HepG2 (cell line): ENCODE data around the gene DDX28. TPM values are rescaled to one million over a fixed set of nuclear protein-coding genes. Genes with fewer than 3 reads are reported as not detected.

Experiments used
- AKAP8 ChIP-seq: sonication (generic); formaldehyde crosslinking; IDR thresholded peaks from 2 replicates; pipeline ENCODE4 v1.5.1; 2020; ENCODE audit warnings: mild to moderate bottlenecking, missing genetic modification reagents
- GABPB1 ChIP-seq: IDR thresholded peaks from 2 replicates; pipeline ENCODE4 v1.6.1; 2016; ENCODE audit warnings: mild to moderate bottlenecking, missing genetic modification reagents, moderate library complexity, missing compliant biosample characterization
- GATAD1 ChIP-seq: IDR thresholded peaks from 2 replicates; pipeline ENCODE4 v1.6.1; 2016; ENCODE audit warnings: missing genetic modification reagents, missing compliant biosample characterization
- GTF3A ChIP-seq: sonication (generic); formaldehyde crosslinking; conservative IDR thresholded peaks from 2 replicates; pipeline ENCODE4 v1.4.0; 2020; ENCODE audit warnings: mild to moderate bottlenecking, missing genetic modification reagents
- HOXA3 ChIP-seq: sonication (generic); formaldehyde crosslinking; IDR thresholded peaks from 2 replicates; pipeline ENCODE4 v1.5.0; 2020; ENCODE audit warnings: missing genetic modification reagents
- IKZF5 ChIP-seq: IDR thresholded peaks from 2 replicates; pipeline ENCODE4 v1.6.1; 2018; ENCODE audit warnings: missing genetic modification reagents, mild to moderate bottlenecking, missing compliant biosample characterization
- TBL1XR1 ChIP-seq: fragments of 150-350 bp; IDR thresholded peaks from 2 replicates; pipeline ENCODE4 v1.6.1; 2014; ENCODE audit warnings: borderline replicate concordance, low read length; ENCODE audit not compliant: partially characterized antibody
- TGIF2 ChIP-seq: IDR thresholded peaks from 2 replicates; pipeline ENCODE4 v1.6.1; 2016; ENCODE audit warnings: control low read depth, missing compliant biosample characterization
- THAP9 ChIP-seq: sonication (generic); formaldehyde crosslinking; IDR thresholded peaks from 2 replicates; pipeline ENCODE4; 2020; ENCODE audit warnings: missing genetic modification reagents, mild to moderate bottlenecking, borderline replicate concordance
- XBP1 ChIP-seq: sonication (generic); formaldehyde crosslinking; IDR thresholded peaks from 2 replicates; pipeline ENCODE4 v1.5.0; 2020; ENCODE audit warnings: missing genetic modification reagents
- ZBTB20 ChIP-seq: sonication (generic); formaldehyde crosslinking; IDR thresholded peaks from 2 replicates; pipeline ENCODE4 v1.8.1; 2023; ENCODE audit warnings: missing genetic modification reagents, low read depth, mild to moderate bottlenecking, borderline replicate concordance
- ZBTB33 ChIP-seq: sonication (generic); formaldehyde crosslinking; IDR thresholded peaks from 2 replicates; pipeline ENCODE4 v1.4.0; 2020; ENCODE audit warnings: missing genetic modification reagents
- ZNF17 ChIP-seq: sonication (generic); formaldehyde crosslinking; IDR thresholded peaks from 2 replicates; pipeline ENCODE4 v1.5.0; 2020; ENCODE audit warnings: mild to moderate bottlenecking, missing genetic modification reagents
- ZNF570 ChIP-seq: sonication (generic); formaldehyde crosslinking; IDR thresholded peaks from 2 replicates; pipeline ENCODE4 v1.4.0; 2020; ENCODE audit warnings: mild to moderate bottlenecking, missing genetic modification reagents, borderline replicate concordance
- ZNF605 ChIP-seq: sonication (generic); formaldehyde crosslinking; IDR thresholded peaks from 2 replicates; pipeline ENCODE4 v1.8.0; 2022; ENCODE audit warnings: mild to moderate bottlenecking, missing genetic modification reagents
- ZNF614 ChIP-seq: IDR thresholded peaks from 2 replicates; pipeline ENCODE4 v1.6.1; 2018; ENCODE audit warnings: missing biosample characterization, missing genetic modification reagents, inconsistent platforms, borderline replicate concordance
- ZNF687 ChIP-seq: sonication (generic); formaldehyde crosslinking; IDR thresholded peaks from 2 replicates; pipeline ENCODE4 v1.5.1; 2020; ENCODE audit warnings: mild to moderate bottlenecking, missing genetic modification reagents, moderate library complexity
- ZNF790 ChIP-seq: sonication (generic); formaldehyde crosslinking; IDR thresholded peaks from 2 replicates; pipeline ENCODE4 v1.8.0; 2022; ENCODE audit warnings: missing genetic modification reagents, mild to moderate bottlenecking, borderline replicate concordance
- polyA plus RNA-seq, 8 experiments: library from polyadenylated mRNA; depleted of rRNA in 3 of 8; stranded (reverse) in 7 of 8; unstranded in 1 of 8; fragments of >200 nt; fragmentation: Illumina TruSeq in 4 of 8; extraction: Trizol in 4 of 8; gene quantifications; 2 replicates each; pipeline versions ENCODE4 v1.2.1 to v1.2.3, GENCODE V29; 2011 to 2016; ENCODE audit warnings: low read depth in 4 of 8, missing spikeins in 1 of 8, mixed read lengths in 1 of 8; ENCODE audit not compliant: insufficient read depth in 1 of 8
- total RNA-seq, 5 experiments: library from RNA; depleted of rRNA; stranded (reverse); fragments of >200 nt; fragmentation: Illumina TruSeq; extraction: Trizol; gene quantifications; 2 replicates each; pipeline ENCODE4 v1.2.3, GENCODE V29; 2016; ENCODE audit warnings: low read depth in 1 of 5

The DDX28 gene
- total and polyA plus RNA-seq, 2 of the 13 experiments (the other 11 are each of a cell fraction or from before 2014, with no cell fraction given) = 14.1 to 16.4 TPM

GRCh38 chr16:68040506-68041288, 17.7 kb upstream of the DDX28 start (continued):
- no peak for TF ChIP-seq ZNF790 (CRISPR knock-in tag)
- TF ChIP-seq ZBTB33 (CRISPR knock-in tag) = peak; percentile 66; the same call in 1 of the 2 replicates
- TF ChIP-seq ZNF570 (CRISPR knock-in tag) = 0 out of 2 replicates have a peak, but pooled peaks have one; percentile 72
- TF ChIP-seq XBP1 (CRISPR knock-in tag) = no peak
- 0 out of 2 replicates have a peak, but pooled peaks have one; percentile 14 for TF ChIP-seq GABPB1 (CRISPR knock-in tag)
- no peak for TF ChIP-seq ZNF17 (CRISPR knock-in tag)
- TF ChIP-seq TGIF2 (CRISPR knock-in tag) = peak; percentile 53; the same call in 1 of the 2 replicates
- peak; percentile 40; the same call in 1 of the 2 replicates for TF ChIP-seq THAP9
- peak; percentile 21; the same call in 1 of the 2 replicates for TF ChIP-seq ZBTB20 (CRISPR knock-in tag)
- TF ChIP-seq ZNF687 (CRISPR knock-in tag) = peak; percentile 75
- TF ChIP-seq IKZF5 (CRISPR knock-in tag) = peak; percentile 49; the same call in 1 of the 2 replicates
- peak; percentile 50; the same call in 1 of the 2 replicates for TF ChIP-seq GTF3A (CRISPR knock-in tag)
- TF ChIP-seq AKAP8 (CRISPR knock-in tag) = no peak
- peak; percentile 51; the same call in 1 of the 2 replicates for TF ChIP-seq ZNF605 (CRISPR knock-in tag)
- peak; percentile 43; the same call in 1 of the 2 replicates for TF ChIP-seq HOXA3 (CRISPR knock-in tag)
- 0 out of 2 replicates have a peak, but pooled peaks have one; percentile 52 for TF ChIP-seq ZNF614 (CRISPR knock-in tag)
- no peak for TF ChIP-seq TBL1XR1
- peak; percentile 49; the same call in 1 of the 2 replicates for TF ChIP-seq GATAD1
